Mammary epithelial cell (primary cell): ENCODE data around the gene INPP4B.

Experiments used
- EZH2 ChIP-seq: IDR thresholded peaks from 2 replicates; pipeline ENCODE4 v1.6.1; 2012; ENCODE audit warnings: low read length, inconsistent platforms, borderline replicate concordance
- TF ChIP-seq, protein P1 (sequence below), 2 donors: IDR thresholded peaks in 1 of 2; conservative IDR thresholded peaks in 1 of 2; 2 replicates each; pipeline ENCODE4 v1.5.1; 2011 to 2012; ENCODE audit warnings: inconsistent platforms in 2 of 2, low read length in 2 of 2, mild to moderate bottlenecking in 2 of 2, control low read depth in 1 of 2, low read depth in 1 of 2; ENCODE audit not compliant: insufficient read depth in 1 of 2; ENCODE audit errors: extremely low read depth in 1 of 2

DNA sequence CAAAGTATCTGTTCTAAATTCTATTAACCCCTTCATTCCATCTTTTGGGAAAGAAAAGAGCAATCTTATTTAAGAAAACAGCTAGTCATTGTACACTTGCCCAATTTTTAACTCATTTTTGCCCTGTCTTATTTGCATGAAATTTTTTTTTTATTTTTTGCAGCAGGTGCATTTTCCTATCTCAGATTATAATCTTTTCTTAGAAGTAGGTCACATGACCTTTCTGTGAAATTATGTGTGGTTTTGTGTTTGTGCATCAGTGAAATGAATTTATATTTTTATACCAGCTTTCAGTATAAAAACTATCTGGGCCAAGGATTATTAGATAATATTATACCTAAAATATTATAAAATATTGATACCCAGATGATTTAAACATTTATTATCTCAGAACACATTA lies 145.6 kb downstream of the INPP4B start:
- TF ChIP-seq, protein P1, sequence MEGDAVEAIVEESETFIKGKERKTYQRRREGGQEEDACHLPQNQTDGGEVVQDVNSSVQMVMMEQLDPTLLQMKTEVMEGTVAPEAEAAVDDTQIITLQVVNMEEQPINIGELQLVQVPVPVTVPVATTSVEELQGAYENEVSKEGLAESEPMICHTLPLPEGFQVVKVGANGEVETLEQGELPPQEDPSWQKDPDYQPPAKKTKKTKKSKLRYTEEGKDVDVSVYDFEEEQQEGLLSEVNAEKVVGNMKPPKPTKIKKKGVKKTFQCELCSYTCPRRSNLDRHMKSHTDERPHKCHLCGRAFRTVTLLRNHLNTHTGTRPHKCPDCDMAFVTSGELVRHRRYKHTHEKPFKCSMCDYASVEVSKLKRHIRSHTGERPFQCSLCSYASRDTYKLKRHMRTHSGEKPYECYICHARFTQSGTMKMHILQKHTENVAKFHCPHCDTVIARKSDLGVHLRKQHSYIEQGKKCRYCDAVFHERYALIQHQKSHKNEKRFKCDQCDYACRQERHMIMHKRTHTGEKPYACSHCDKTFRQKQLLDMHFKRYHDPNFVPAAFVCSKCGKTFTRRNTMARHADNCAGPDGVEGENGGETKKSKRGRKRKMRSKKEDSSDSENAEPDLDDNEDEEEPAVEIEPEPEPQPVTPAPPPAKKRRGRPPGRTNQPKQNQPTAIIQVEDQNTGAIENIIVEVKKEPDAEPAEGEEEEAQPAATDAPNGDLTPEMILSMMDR (conservative IDR thresholded peaks at IDR 0.05 in 1 of 2, IDR thresholded peaks at IDR 0.05 in 1 of 2; ENCODE audit: extremely low read depth in 1 of 2, insufficient read depth in 1 of 2, low read depth in 1 of 2, low read length in 2 of 2): no peak
- TF ChIP-seq EZH2: no peak
